ENCODE measurements around the gene CEP72.

Gene CEP72

GRCh38 chr5:659496-660263 is 47.5 kb downstream of the CEP72 start:
- DNase-seq (ENCODE audit: low read depth in 2 of 2) = no peak

GRCh38 chr5:660491-661030 is 48.4 kb downstream of the CEP72 start:
- no peak for DNase-seq (ENCODE audit: low read depth in 2 of 2)

- no peak for DNase-seq (ENCODE audit: low read depth in 2 of 2)
Measured at GRCh38 chr5:661891-662750, 50.0 kb downstream of the CEP72 start.

GRCh38 chr5:662751-663435 is 50.8 kb downstream of the CEP72 start:
- no peak for DNase-seq (ENCODE audit: low read depth in 2 of 2)

GRCh38 chr5:663436-664342 is 51.5 kb downstream of the CEP72 start:
- DNase-seq (ENCODE audit: low read depth in 2 of 2) = no peak

- DNase-seq (ENCODE audit: low read depth in 2 of 2) = no peak
Measured at GRCh38 chr5:664343-664993, 52.3 kb downstream of the CEP72 start.

GRCh38 chr5:664994-665360 is 52.8 kb downstream of the CEP72 start:
- DNase-seq (ENCODE audit: low read depth in 2 of 2) = no peak

GRCh38 chr5:665541-665955 is 53.4 kb downstream of the CEP72 start:
- DNase-seq (ENCODE audit: low read depth in 2 of 2) = no peak

GRCh38 chr5:665956-666711 is 54.0 kb downstream of the CEP72 start:
- DNase-seq (ENCODE audit: low read depth in 2 of 2) = no peak

GRCh38 chr5:666816-667498 is 54.8 kb downstream of the CEP72 start:
- DNase-seq (ENCODE audit: low read depth in 2 of 2) = no peak

GRCh38 chr5:668283-668995 is 56.3 kb downstream of the CEP72 start:
- DNase-seq (ENCODE audit: low read depth in 2 of 2) = no peak

GRCh38 chr5:669111-669841 is 57.1 kb downstream of the CEP72 start:
- DNase-seq (ENCODE audit: low read depth in 2 of 2) = peak in 1 of 2 donors; percentile 11

- DNase-seq (ENCODE audit: low read depth in 2 of 2) = no peak
Measured at GRCh38 chr5:669842-670395, 57.8 kb downstream of the CEP72 start.

GRCh38 chr5:670396-671270 is 58.5 kb downstream of the CEP72 start:
- no peak for DNase-seq (ENCODE audit: low read depth in 2 of 2)

- DNase-seq (ENCODE audit: low read depth in 2 of 2) = peak; percentile 34 to 41
Measured at GRCh38 chr5:671459-672328, 59.6 kb downstream of the CEP72 start.
